DOHH2 (cell line): Measurements from ENCODE around the gene URI1.

ENCODE experiments used
- EZH2phosphoT487 ChIP-seq: fragments of 200-600 bp; sonication (generic); IDR thresholded peaks from 2 replicates; pipeline ENCODE4 v1.6.1; 2017; ENCODE audit warnings: borderline replicate concordance, mild to moderate bottlenecking, antibody characterized with exemption, low read length, moderate library complexity, mixed read lengths
- TF ChIP-seq, protein P1 (sequence below): fragments of 200-600 bp; sonication (generic); IDR thresholded peaks from one replicate; pipeline ENCODE4 v1.5.1; 2014; ENCODE audit warnings: antibody characterized with exemption, mild to moderate bottlenecking, low read depth, low read length; ENCODE audit not compliant: poor library complexity, severe bottlenecking

- TF ChIP-seq, protein P1, sequence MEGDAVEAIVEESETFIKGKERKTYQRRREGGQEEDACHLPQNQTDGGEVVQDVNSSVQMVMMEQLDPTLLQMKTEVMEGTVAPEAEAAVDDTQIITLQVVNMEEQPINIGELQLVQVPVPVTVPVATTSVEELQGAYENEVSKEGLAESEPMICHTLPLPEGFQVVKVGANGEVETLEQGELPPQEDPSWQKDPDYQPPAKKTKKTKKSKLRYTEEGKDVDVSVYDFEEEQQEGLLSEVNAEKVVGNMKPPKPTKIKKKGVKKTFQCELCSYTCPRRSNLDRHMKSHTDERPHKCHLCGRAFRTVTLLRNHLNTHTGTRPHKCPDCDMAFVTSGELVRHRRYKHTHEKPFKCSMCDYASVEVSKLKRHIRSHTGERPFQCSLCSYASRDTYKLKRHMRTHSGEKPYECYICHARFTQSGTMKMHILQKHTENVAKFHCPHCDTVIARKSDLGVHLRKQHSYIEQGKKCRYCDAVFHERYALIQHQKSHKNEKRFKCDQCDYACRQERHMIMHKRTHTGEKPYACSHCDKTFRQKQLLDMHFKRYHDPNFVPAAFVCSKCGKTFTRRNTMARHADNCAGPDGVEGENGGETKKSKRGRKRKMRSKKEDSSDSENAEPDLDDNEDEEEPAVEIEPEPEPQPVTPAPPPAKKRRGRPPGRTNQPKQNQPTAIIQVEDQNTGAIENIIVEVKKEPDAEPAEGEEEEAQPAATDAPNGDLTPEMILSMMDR = no peak
- no peak for TF ChIP-seq EZH2phosphoT487
Observed at GRCh38 chr19:30052122-30053075, 110.4 kb downstream of the URI1 start.
